ENCODE results near the gene STAT3.

The STAT3 gene

GRCh38 chr17:42279776-42280630, 108.2 kb downstream of the STAT3 start:
- WGBS = 93% methylated on average over 4 of the region's 4 CpGs
- H3K36me3 ChIP-seq (ENCODE audit: insufficient read depth, low read length) = no peaks in the 10 kb centered on the region
- no peak overlapping the region for H3K4me3 ChIP-seq (ENCODE audit: low read length)
- H3K9ac ChIP-seq (ENCODE audit: low read depth, low read length) = no peak overlapping the region
- no peak overlapping the region for H3K27ac ChIP-seq (ENCODE audit: low read depth, low read length)
- H3K27me3 ChIP-seq (ENCODE audit: insufficient read depth, low read length) = no peaks in the 10 kb centered on the region
- peaks cover 9% of the 10 kb centered on the region for H3K4me1 ChIP-seq (ENCODE audit: insufficient read depth, low read length)
- no peaks in the 10 kb centered on the region for H3K9me3 ChIP-seq (ENCODE audit: insufficient read depth, low read depth, low read length)

DNA sequence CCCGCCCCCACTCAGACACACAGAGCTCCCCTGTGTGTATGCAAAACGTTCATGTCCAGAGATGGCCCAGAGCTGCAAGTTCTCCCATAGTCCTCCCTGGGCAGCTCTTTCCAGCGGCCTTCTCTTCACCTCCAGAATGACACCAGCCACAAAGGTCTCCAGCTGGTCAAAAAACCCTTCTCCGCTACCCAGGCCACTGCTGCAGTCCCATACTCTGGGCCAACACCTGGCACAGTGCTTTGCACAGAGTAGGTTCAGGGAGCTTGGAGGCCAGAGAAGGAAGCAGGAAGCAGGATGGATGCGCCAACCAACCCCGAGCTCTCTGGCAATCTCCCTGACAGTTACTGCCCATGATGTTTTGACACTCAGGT, 110.9 kb downstream of the STAT3 start:
- Histone ChIP-seq H3K36me3 (ENCODE audit: insufficient read depth, low read length) (no peaks in the 10 kb centered on the region), H3K4me1 (ENCODE audit: insufficient read depth, low read length) (peaks cover 32% of the 10 kb centered on the region), H3K27ac (ENCODE audit: low read depth, low read length) (no peak overlapping the region; the same call in 1 of the 2 replicates), H3K9me3 (ENCODE audit: insufficient read depth, low read depth, low read length) (no peaks in the 10 kb centered on the region), H3K4me3 (ENCODE audit: low read length) (peak overlapping the region; percentile 61), H3K27me3 (ENCODE audit: insufficient read depth, low read length) (no peaks in the 10 kb centered on the region), H3K9ac (ENCODE audit: low read depth, low read length) (no peak overlapping the region)
- 62% methylated on average over 6 of the region's 6 CpGs for WGBS

DNA sequence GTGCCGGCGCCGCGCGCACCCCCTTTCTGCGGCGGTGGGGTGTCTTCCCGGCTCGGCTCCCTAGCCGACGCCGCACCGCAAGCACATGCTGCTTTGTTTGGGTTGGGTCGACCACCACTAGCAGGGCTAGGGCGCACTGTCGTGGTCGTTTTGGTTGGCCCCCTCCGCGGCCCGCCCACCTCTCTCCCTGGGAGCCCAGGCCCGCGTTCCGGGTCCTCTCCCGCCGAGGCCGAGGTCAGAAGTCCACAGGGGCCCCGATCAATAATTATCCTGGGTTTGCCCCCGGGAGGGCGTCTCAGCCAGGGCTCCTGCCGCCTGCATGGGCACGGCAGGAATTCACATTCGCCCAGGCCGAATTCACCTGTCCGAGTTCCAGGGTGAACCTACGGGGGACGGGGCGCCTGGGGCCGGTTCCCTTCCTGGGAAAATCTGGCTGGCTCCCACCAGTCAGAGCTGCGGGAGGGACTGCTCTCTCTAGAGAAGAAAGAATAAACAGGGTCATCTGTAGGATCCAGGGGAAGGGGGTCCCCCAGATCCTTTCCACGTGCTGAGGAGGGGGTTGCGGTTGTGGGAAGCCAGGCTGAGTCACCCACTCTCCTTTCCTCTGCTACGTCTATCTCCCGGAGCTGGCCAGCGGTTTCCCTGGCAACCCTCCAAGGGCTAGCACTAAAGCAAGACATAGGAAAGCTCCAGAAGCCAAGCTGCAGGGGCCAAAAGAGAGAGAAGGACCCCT, 111.5 kb downstream of the STAT3 start:
- Histone ChIP-seq H3K4me1 (ENCODE audit: insufficient read depth, low read length) (peaks cover 37% of the 10 kb centered on the region), H3K27me3 (ENCODE audit: insufficient read depth, low read length) (no peaks in the 10 kb centered on the region), H3K9ac (ENCODE audit: low read depth, low read length) (peak overlapping the region; percentile 66), H3K27ac (ENCODE audit: low read depth, low read length) (peak overlapping the region; percentile 64; the same call in 1 of the 2 replicates), H3K9me3 (ENCODE audit: insufficient read depth, low read depth, low read length) (no peaks in the 10 kb centered on the region), H3K36me3 (ENCODE audit: insufficient read depth, low read length) (no peaks in the 10 kb centered on the region), H3K4me3 (ENCODE audit: low read length) (peak overlapping the region; percentile 61)
- WGBS = 1% methylated on average over 44 of the region's 44 CpGs

GRCh38 chr17:42276359-42276608, 112.0 kb downstream of the STAT3 start, which contains the start of gene STAT5B:
TSS of gene STAT5B (minus strand) at chr17:42276391. CDS start at chr17:42232127, 44,264 bp downstream.
- H3K4me1 ChIP-seq (ENCODE audit: insufficient read depth, low read length) = peaks cover 42% of the 10 kb centered on the region
- peak within 1 kb of the TSS; percentile 61 for H3K4me3 ChIP-seq (ENCODE audit: low read length)
- H3K27me3 ChIP-seq (ENCODE audit: insufficient read depth, low read length) = no peaks in the 10 kb centered on the region
- peak within 1 kb of the TSS; percentile 66 for H3K9ac ChIP-seq (ENCODE audit: low read depth, low read length)
- no peaks in the 10 kb centered on the region for H3K36me3 ChIP-seq (ENCODE audit: insufficient read depth, low read length)
- no peaks in the 10 kb centered on the region for H3K9me3 ChIP-seq (ENCODE audit: insufficient read depth, low read depth, low read length)
- H3K27ac ChIP-seq (ENCODE audit: low read depth, low read length) = peak within 1 kb of the TSS; percentile 82; the same call in 1 of the 2 replicates
- WGBS = under 1% methylated on average over 47 of the region's 47 CpGs

- Histone ChIP-seq H3K9me3 (ENCODE audit: insufficient read depth, low read depth, low read length) (no peaks in the 10 kb centered on the region), H3K27ac (ENCODE audit: low read depth, low read length) (peak overlapping the region; percentile 82; the same call in 1 of the 2 replicates), H3K27me3 (ENCODE audit: insufficient read depth, low read length) (no peaks in the 10 kb centered on the region), H3K36me3 (ENCODE audit: insufficient read depth, low read length) (no peaks in the 10 kb centered on the region), H3K4me3 (ENCODE audit: low read length) (peak overlapping the region; percentile 61), H3K4me1 (ENCODE audit: insufficient read depth, low read length) (peaks cover 46% of the 10 kb centered on the region), H3K9ac (ENCODE audit: low read depth, low read length) (peak overlapping the region; percentile 66)
- under 1% methylated on average over 82 of the region's 82 CpGs for WGBS
Measured at GRCh38 chr17:42275527-42276358, 112.5 kb downstream of the STAT3 start.

GRCh38 chr17:42274812-42275526, 113.3 kb downstream of the STAT3 start:
- Histone ChIP-seq H3K4me1 (ENCODE audit: insufficient read depth, low read length) (peaks cover 46% of the 10 kb centered on the region), H3K36me3 (ENCODE audit: insufficient read depth, low read length) (no peaks in the 10 kb centered on the region), H3K9ac (ENCODE audit: low read depth, low read length) (peak overlapping the region; percentile 66), H3K9me3 (ENCODE audit: insufficient read depth, low read depth, low read length) (no peaks in the 10 kb centered on the region), H3K4me3 (ENCODE audit: low read length) (peak overlapping the region; percentile 61), H3K27me3 (ENCODE audit: insufficient read depth, low read length) (no peaks in the 10 kb centered on the region), H3K27ac (ENCODE audit: low read depth, low read length) (peak overlapping the region; percentile 82; the same call in 1 of the 2 replicates)
- WGBS = 19% methylated on average over 13 of the region's 13 CpGs

DNA sequence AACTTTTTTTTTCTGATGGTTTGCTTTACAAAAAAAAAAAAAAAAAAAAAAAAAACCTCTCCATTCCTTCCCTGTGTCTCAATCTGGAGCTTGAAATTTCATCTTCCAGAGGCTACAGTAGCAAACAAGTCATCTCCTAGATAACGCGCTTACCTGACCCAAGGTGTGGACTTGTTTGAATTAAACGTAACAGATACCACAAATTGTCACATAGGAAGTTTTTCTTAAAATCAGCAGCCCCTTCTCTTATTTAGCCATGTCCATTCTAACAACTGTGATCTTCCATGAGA, 114.0 kb downstream of the STAT3 start:
- Histone ChIP-seq H3K9me3 (ENCODE audit: insufficient read depth, low read depth, low read length) (no peaks in the 10 kb centered on the region), H3K27ac (ENCODE audit: low read depth, low read length) (no peak overlapping the region), H3K4me1 (ENCODE audit: insufficient read depth, low read length) (peaks cover 46% of the 10 kb centered on the region), H3K9ac (ENCODE audit: low read depth, low read length) (no peak overlapping the region), H3K4me3 (ENCODE audit: low read length) (peak overlapping the region; percentile 61), H3K27me3 (ENCODE audit: insufficient read depth, low read length) (no peaks in the 10 kb centered on the region), H3K36me3 (ENCODE audit: insufficient read depth, low read length) (no peaks in the 10 kb centered on the region)
- WGBS = 90% methylated on average over 3 of the region's 3 CpGs

DNA sequence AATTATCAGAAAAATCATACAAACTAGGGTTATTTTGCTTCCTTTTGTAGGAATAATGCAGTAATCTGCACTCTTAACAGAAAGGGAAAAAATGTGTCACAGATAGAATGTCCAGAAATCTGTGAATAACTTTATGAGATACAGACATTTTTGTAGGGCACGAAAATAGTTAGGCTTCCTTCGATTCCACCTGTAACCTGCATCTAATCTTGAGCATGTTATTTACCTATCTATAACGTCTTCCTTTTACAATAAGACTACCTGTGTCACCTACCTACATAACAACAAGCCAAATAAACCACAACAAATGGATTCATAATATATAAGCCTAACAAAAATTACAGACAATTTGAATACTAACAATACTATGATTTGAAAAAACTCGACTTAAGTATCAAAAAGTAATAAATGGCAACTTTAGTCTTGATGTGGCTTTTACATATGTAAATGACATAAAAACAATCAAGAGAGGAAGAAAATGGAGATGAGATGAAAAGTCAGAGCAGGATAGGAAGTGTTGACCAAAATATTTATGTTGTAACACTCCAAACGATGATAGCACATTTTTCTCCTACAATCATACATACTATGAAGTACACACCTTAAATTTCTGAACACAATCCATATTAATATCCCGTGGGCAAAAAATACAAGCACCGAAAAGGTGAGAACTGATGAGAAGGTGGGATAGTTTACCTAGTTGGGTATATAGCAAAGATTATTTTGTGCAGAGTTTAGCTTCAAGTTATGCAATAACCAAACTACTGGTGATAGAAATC, 114.6 kb downstream of the STAT3 start:
- Histone ChIP-seq H3K9ac (ENCODE audit: low read depth, low read length) (no peak overlapping the region), H3K4me3 (ENCODE audit: low read length) (no peak overlapping the region), H3K9me3 (ENCODE audit: insufficient read depth, low read depth, low read length) (no peaks in the 10 kb centered on the region), H3K27me3 (ENCODE audit: insufficient read depth, low read length) (no peaks in the 10 kb centered on the region), H3K27ac (ENCODE audit: low read depth, low read length) (no peak overlapping the region), H3K4me1 (ENCODE audit: insufficient read depth, low read length) (peaks cover 46% of the 10 kb centered on the region), H3K36me3 (ENCODE audit: insufficient read depth, low read length) (no peaks in the 10 kb centered on the region)
- WGBS = 88% methylated on average over 5 of the region's 7 CpGs

GRCh38 chr17:42272162-42272907, 115.9 kb downstream of the STAT3 start:
- Histone ChIP-seq H3K36me3 (ENCODE audit: insufficient read depth, low read length) (no peaks in the 10 kb centered on the region), H3K9ac (ENCODE audit: low read depth, low read length) (no peak overlapping the region), H3K9me3 (ENCODE audit: insufficient read depth, low read depth, low read length) (no peaks in the 10 kb centered on the region), H3K27ac (ENCODE audit: low read depth, low read length) (no peak overlapping the region), H3K4me1 (ENCODE audit: insufficient read depth, low read length) (peaks cover 45% of the 10 kb centered on the region), H3K27me3 (ENCODE audit: insufficient read depth, low read length) (no peaks in the 10 kb centered on the region), H3K4me3 (ENCODE audit: low read length) (no peak overlapping the region)
- 72% methylated on average over 7 of the region's 7 CpGs for WGBS

- H3K27ac ChIP-seq (ENCODE audit: low read depth, low read length) = no peak overlapping the region
- no peaks in the 10 kb centered on the region for H3K9me3 ChIP-seq (ENCODE audit: insufficient read depth, low read depth, low read length)
- peaks cover 43% of the 10 kb centered on the region for H3K4me1 ChIP-seq (ENCODE audit: insufficient read depth, low read length)
- H3K9ac ChIP-seq (ENCODE audit: low read depth, low read length) = no peak overlapping the region
- no peaks in the 10 kb centered on the region for H3K36me3 ChIP-seq (ENCODE audit: insufficient read depth, low read length)
- no peak overlapping the region for H3K4me3 ChIP-seq (ENCODE audit: low read length)
- H3K27me3 ChIP-seq (ENCODE audit: insufficient read depth, low read length) = no peaks in the 10 kb centered on the region
Measured at GRCh38 chr17:42271779-42272035, 116.5 kb downstream of the STAT3 start.
